Neuronal stem cell (in vitro differentiated cells): Measurements from ENCODE around the gene INO80.
"Not testable (repeated sequence)": the region's sequence is repeated elsewhere in the genome, so short reads cannot be mapped to it uniquely, and the experiment has no call there.

Experiments used
- DNase-seq: peaks from one replicate; pipeline ENCODE4 v3.0.0-alpha.2; 2013; ENCODE audit warnings: low spot score
- H2AFZ ChIP-seq: one replicate; pipeline ENCODE4 v1.6.1; 2013; ENCODE audit warnings: mild to moderate bottlenecking, low read length, inconsistent platforms
- H2AK5ac ChIP-seq: 2 replicates; pipeline ENCODE4 v1.6.1; 2013; ENCODE audit warnings: low read depth, mild to moderate bottlenecking, inconsistent platforms, low read length, moderate library complexity, mixed read lengths
- H2BK120ac ChIP-seq: 2 replicates; pipeline ENCODE4 v1.6.1; 2013; ENCODE audit warnings: low read depth, mild to moderate bottlenecking, inconsistent platforms, low read length, moderate library complexity, mixed read lengths
- H2BK12ac ChIP-seq: one replicate; pipeline ENCODE4 v1.6.1; 2013; ENCODE audit warnings: low read length, inconsistent platforms
- H2BK15ac ChIP-seq: 2 replicates; pipeline ENCODE4 v1.6.1; 2013; ENCODE audit warnings: mild to moderate bottlenecking, low read length, inconsistent platforms, mixed read lengths
- H2BK5ac ChIP-seq: one replicate; pipeline ENCODE4 v1.6.1; 2013; ENCODE audit warnings: inconsistent platforms, mild to moderate bottlenecking, low read length, moderate library complexity
- H3K14ac ChIP-seq: one replicate; pipeline ENCODE4 v1.6.1; 2013; ENCODE audit warnings: low read length, inconsistent platforms
- H3K18ac ChIP-seq: 2 replicates; pipeline ENCODE4 v1.6.1; 2013; ENCODE audit warnings: low read length, inconsistent platforms
- H3K23ac ChIP-seq: 2 replicates; pipeline ENCODE4 v1.6.1; 2013; ENCODE audit warnings: low read depth, mild to moderate bottlenecking, mixed read lengths, low read length, inconsistent platforms; ENCODE audit not compliant: poor library complexity
- H3K27ac ChIP-seq: replicated peaks from 3 replicates; pipeline ENCODE4 v1.5.1; 2013; ENCODE audit warnings: low read length, inconsistent platforms
- H3K27me3 ChIP-seq, 3 experiments: 2 replicates each; pipeline ENCODE4 v1.6.1; 2013; ENCODE audit warnings: low read length in 3 of 3, mild to moderate bottlenecking in 2 of 3, inconsistent platforms in 1 of 3, low read depth in 1 of 3, mixed read lengths in 1 of 3, moderate library complexity in 1 of 3; ENCODE audit not compliant: control insufficient read depth in 3 of 3, insufficient read depth in 3 of 3
- H3K36me3 ChIP-seq, 2 donors: replicated peaks in 1 of 2; 2 replicates each; pipeline ENCODE4 v1.6.1; 2013; ENCODE audit warnings: low read length in 2 of 2; ENCODE audit not compliant: control insufficient read depth in 2 of 2, insufficient read depth in 2 of 2
- H3K4ac ChIP-seq: 2 replicates; pipeline ENCODE4 v1.6.1; 2013; ENCODE audit warnings: inconsistent platforms, mild to moderate bottlenecking, low read length, moderate library complexity
- H3K4me1 ChIP-seq, 2 donors: 1 replicate in 1 of 2; 2 replicates in 1 of 2; pipeline ENCODE4 v1.6.1; 2013; ENCODE audit warnings: low read length in 2 of 2, low read depth in 1 of 2; ENCODE audit not compliant: control insufficient read depth in 2 of 2, insufficient read depth in 1 of 2
- H3K4me2 ChIP-seq: one replicate; pipeline ENCODE4 v1.6.1; 2013; ENCODE audit warnings: mild to moderate bottlenecking, low read length, inconsistent platforms; ENCODE audit not compliant: insufficient read depth, poor library complexity, severe bottlenecking
- H3K4me3 ChIP-seq, 2 donors: 2 replicates each; pipeline ENCODE4 v1.5.1; 2013; ENCODE audit warnings: low read length in 2 of 2, mild to moderate bottlenecking in 2 of 2, inconsistent platforms in 1 of 2, moderate library complexity in 1 of 2
- H3K79me1 ChIP-seq: one replicate; pipeline ENCODE4 v1.6.1; 2013; ENCODE audit warnings: low read depth, mild to moderate bottlenecking, inconsistent platforms, low read length, moderate library complexity
- H3K9ac ChIP-seq: one replicate; pipeline ENCODE4 v1.6.1; 2013; ENCODE audit warnings: mild to moderate bottlenecking, low read depth, low read length, inconsistent platforms; ENCODE audit not compliant: poor library complexity
- H3K9me3 ChIP-seq, 2 donors: replicated peaks in 1 of 2; 2 replicates each; pipeline versions ENCODE3 to v1.6.1; 2013; ENCODE audit warnings: low read length in 2 of 2, mild to moderate bottlenecking in 2 of 2, inconsistent platforms in 1 of 2, low read depth in 1 of 2, mixed read lengths in 1 of 2, moderate library complexity in 1 of 2; ENCODE audit not compliant: control insufficient read depth in 2 of 2, insufficient read depth in 1 of 2
- H4K8ac ChIP-seq: one replicate; pipeline ENCODE4 v1.6.1; 2013; ENCODE audit warnings: low read depth, mild to moderate bottlenecking, inconsistent platforms, low read length, moderate library complexity
- H4K91ac ChIP-seq: one replicate; pipeline ENCODE4 v1.6.1; 2013; ENCODE audit warnings: low read length, low read depth, mild to moderate bottlenecking, inconsistent platforms; ENCODE audit not compliant: poor library complexity
- WGBS, 2 donors: extraction: QIAGEN DNeasy Blood & Tissue Kit; methylation state at CpG; one replicate each; pipeline ENCODE4 v1.1.7; 2013; ENCODE audit warnings: missing lambda C conversion rate in 2 of 2, mixed read lengths in 1 of 2; ENCODE audit not compliant: insufficient read length in 2 of 2, insufficient replicate concordance in 1 of 2; ENCODE audit errors: extremely low coverage in 2 of 2; 5-methylcytosine and 5-hydroxymethylcytosine counted together

Gene INO80

DNA sequence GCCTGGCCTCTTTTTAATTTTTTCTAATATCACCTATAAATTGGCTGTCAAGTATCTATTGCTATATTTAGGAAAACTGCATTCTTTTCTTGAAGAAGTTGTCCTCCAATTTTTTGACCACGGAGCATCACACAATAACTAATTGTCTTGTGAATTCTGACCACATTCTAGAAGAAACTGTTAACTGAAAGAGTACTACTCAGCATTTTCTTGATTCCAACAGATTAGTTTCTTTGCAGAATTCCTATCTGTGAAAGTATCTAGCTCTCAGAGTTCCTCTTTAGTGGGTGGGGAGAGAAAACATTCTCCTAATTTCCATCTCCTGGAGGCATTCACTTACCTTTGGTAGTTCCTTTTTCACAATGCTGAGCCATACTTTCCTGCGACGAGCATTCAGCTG lies 31.1 kb downstream of the INO80 start:
- Histone ChIP-seq H3K4ac (no peak overlapping the region), H3K9me3 (no peaks in the 10 kb centered on the region), H2AFZ (no peak overlapping the region), H3K9ac (no peak overlapping the region), H2BK12ac (no peak overlapping the region), H2BK120ac (no peak overlapping the region), H3K4me1 (no peaks in the 10 kb centered on the region), H4K8ac (no peak overlapping the region), H3K18ac (no peak overlapping the region), H3K27ac (no peak overlapping the region), H3K4me2 (no peak overlapping the region), H3K4me3 (no peak overlapping the region), H2AK5ac (no peak overlapping the region), H4K91ac (no peak overlapping the region), H3K36me3 (peaks cover 14 to 99% of the 10 kb centered on the region in 2 donors), H2BK5ac (no peak overlapping the region), H3K14ac (no peak overlapping the region), H3K27me3 (no peaks in the 10 kb centered on the region), H2BK15ac (no peak overlapping the region), H3K79me1 (no peaks in the 10 kb centered on the region), H3K23ac (no peak overlapping the region)
- no CpG with 5 or more reads among the region's 3 CpGs for WGBS, 2 donors
- no peak for DNase-seq

DNA sequence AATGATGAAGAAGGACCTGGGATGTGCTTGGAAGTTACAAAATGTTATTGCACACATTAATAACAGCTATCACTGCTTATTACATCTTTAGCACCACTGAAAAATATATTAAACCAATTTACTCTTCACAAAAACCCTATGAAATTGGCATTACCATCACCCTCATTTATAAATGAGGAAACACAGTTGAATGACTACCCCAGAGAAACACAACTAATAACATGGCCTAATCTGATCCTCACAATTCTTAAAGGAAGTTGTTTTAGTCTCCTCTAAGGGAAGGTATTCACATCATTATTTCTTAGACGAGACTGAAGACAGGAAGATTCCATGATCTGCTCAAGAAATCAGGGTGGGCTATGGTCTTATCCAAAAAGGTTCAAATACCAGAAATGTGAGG lies 35.9 kb downstream of the INO80 start:
- Histone ChIP-seq H2AFZ (no peak overlapping the region), H3K4me1 (no peaks in the 10 kb centered on the region), H3K4me3 (no peak overlapping the region), H3K36me3 (peaks cover 17 to 96% of the 10 kb centered on the region in 2 donors), H4K91ac (no peak overlapping the region), H3K23ac (no peak overlapping the region), H2BK15ac (no peak overlapping the region), H2BK5ac (no peak overlapping the region), H3K9me3 (no peaks in the 10 kb centered on the region), H4K8ac (no peak overlapping the region), H3K27ac (no peak overlapping the region), H3K18ac (no peak overlapping the region), H3K27me3 (no peaks in the 10 kb centered on the region), H3K14ac (no peak overlapping the region), H2BK12ac (no peak overlapping the region), H3K4ac (no peak overlapping the region), H3K9ac (no peak overlapping the region), H2BK120ac (no peak overlapping the region), H3K4me2 (no peak overlapping the region), H2AK5ac (no peak overlapping the region), H3K79me1 (no peaks in the 10 kb centered on the region)
- no CpG with 5 or more reads among the region's 1 CpG for WGBS, 2 donors
- DNase-seq: no peak

GRCh38 chr15:41079717-41080116 lies 36.4 kb downstream of the INO80 start:
- Histone ChIP-seq H2BK120ac (no peak overlapping the region), H3K9ac (no peak overlapping the region), H3K36me3 (peaks cover 16 to 96% of the 10 kb centered on the region in 2 donors), H3K79me1 (no peaks in the 10 kb centered on the region), H3K14ac (no peak overlapping the region), H2AFZ (no peak overlapping the region), H3K27ac (no peak overlapping the region), H3K4me2 (no peak overlapping the region), H2AK5ac (no peak overlapping the region), H3K18ac (no peak overlapping the region), H2BK15ac (no peak overlapping the region), H3K9me3 (no peaks in the 10 kb centered on the region), H3K27me3 (no peaks in the 10 kb centered on the region), H3K4me3 (no peak overlapping the region), H2BK5ac (no peak overlapping the region), H3K4ac (no peak overlapping the region), H3K23ac (no peak overlapping the region), H2BK12ac (no peak overlapping the region), H4K91ac (no peak overlapping the region), H3K4me1 (no peaks in the 10 kb centered on the region), H4K8ac (no peak overlapping the region)
- no CpG with 5 or more reads among the region's 8 CpGs for WGBS, 2 donors
- no peak for DNase-seq

GRCh38 chr15:41078879-41079278 lies 37.2 kb downstream of the INO80 start:
- H3K23ac ChIP-seq, H3K9ac ChIP-seq, H3K79me1 ChIP-seq, H2BK12ac ChIP-seq, H3K14ac ChIP-seq, H3K27me3 ChIP-seq, H3K9me3 ChIP-seq, H2BK5ac ChIP-seq, H2BK15ac ChIP-seq, H3K4me3 ChIP-seq, H2BK120ac ChIP-seq, H4K8ac ChIP-seq, H3K4ac ChIP-seq, H3K4me1 ChIP-seq, H2AK5ac ChIP-seq, H3K4me2 ChIP-seq, H2AFZ ChIP-seq, H3K27ac ChIP-seq, H4K91ac ChIP-seq, H3K18ac ChIP-seq, DNase-seq: not testable (repeated sequence)
- peaks cover 17 to 96% of the 10 kb centered on the region in 2 donors for H3K36me3 ChIP-seq
- no CpG with 5 or more reads among the region's 5 CpGs for WGBS, 2 donors
